HUDEP-2 (cell line): Measurements from ENCODE around the gene LGSN.
"Not testable (repeated sequence)": the region's sequence is repeated elsewhere in the genome, so short reads cannot be mapped to it uniquely, and the experiment has no call there.

Experiments
- DNase-seq, 76 experiments: peaks; one replicate each; lab custom pipeline; 2025; ENCODE audit not compliant: unreplicated experiment in 76 of 76; lab: John Stamatoyannopoulos, UW

Gene LGSN

DNA sequence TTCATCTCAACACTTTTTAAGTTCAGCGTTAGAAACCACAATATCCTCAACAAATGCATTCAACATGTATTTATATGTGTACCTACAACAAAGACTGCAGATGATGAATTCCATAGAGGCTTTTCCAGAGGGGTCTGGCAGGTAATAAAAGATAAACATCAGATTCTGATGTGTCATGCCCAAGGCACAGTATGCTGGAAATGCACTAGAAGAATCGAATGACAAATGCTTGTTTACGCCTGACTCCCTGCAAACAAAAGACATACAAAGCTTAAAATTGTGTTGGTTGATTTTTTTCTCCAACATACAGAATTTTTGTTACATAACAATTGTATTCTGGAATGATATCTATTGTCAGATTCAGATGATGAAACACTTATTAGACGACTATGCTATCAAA is at the start of gene LGSN:
LGSN (minus strand) TSS at position 45 of the 400 bp plus-strand sequence; CDS start at position 5, 40 bp downstream.
- DNase-seq, result no peak

DNA sequence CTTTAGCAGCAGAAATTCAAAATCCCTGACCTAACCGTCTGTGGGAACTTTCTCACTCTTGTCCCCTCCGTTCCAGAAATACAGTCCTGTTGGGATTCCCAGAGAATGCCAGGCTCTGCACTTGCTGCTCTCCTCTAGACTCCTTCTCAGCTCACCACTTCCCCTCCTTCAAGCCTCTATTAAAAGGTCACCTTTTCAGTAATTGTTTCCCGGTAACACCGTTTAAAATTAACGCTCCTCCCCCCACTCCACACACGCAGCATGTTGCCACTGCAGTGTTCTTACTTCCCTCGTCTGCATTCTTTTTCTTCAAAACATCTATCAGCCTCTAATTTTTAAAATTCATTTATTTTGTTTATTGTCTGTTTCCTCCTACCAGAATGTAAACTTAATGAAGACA is 48.6 kb upstream of the LGSN start:
- no peak for DNase-seq

- not testable (repeated sequence) for DNase-seq
Measured at GRCh38 chr6:63362500-63363120, 42.8 kb upstream of the LGSN start.

- DNase-seq, result not testable (repeated sequence)
Measured at GRCh38 chr6:63357384-63357783, 37.6 kb upstream of the LGSN start.

- no peak for DNase-seq
Measured at GRCh38 chr6:63355632-63356031, 35.8 kb upstream of the LGSN start.

GRCh38 chr6:63353286-63353630 is 33.5 kb upstream of the LGSN start:
- DNase-seq, result no peak

GRCh38 chr6:63352544-63353285 is 32.9 kb upstream of the LGSN start:
- DNase-seq, result peak in 2 of 76 experiments; percentile 10 to 12

GRCh38 chr6:63352069-63352543 is 32.3 kb upstream of the LGSN start:
- DNase-seq, result no peak

DNA sequence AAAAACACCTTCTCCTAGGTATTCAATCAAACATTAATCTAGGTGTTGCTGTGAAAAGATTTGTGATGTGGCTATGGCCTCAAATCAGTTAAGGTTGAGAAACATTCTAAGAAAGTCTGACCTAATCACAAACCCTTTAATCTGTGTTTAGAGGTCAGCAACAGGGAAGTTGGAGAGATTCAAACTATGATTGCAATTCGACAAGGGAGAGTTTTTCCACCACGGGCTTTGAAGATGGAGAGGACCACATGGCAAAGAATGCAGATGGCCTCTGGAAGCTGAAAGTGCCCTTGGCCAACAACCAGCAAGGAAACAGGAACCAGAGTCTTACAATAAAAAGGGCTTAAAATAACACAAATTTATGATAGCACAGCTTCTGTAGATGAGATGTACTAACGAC is 29.6 kb upstream of the LGSN start:
- no peak for DNase-seq

DNA sequence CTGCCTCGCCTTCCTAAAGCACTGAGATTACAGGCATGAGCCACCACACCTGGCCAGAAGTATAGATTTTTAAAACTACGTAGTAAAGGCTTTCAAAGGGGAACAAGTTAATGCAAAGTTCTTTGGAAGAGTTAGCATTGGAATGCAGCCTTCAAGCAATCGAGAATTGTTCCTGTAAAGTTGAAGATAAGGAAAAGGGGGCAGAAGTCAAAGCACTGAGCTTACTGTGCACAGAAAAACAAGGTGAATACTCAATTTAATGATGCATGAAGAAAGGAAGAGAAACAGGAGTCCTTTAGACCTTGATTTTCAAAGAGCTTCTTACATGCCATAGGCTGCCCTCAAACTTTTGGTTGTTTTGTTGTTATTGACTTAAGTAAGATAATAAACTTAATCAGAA is 29.1 kb upstream of the LGSN start:
- no peak for DNase-seq

DNA sequence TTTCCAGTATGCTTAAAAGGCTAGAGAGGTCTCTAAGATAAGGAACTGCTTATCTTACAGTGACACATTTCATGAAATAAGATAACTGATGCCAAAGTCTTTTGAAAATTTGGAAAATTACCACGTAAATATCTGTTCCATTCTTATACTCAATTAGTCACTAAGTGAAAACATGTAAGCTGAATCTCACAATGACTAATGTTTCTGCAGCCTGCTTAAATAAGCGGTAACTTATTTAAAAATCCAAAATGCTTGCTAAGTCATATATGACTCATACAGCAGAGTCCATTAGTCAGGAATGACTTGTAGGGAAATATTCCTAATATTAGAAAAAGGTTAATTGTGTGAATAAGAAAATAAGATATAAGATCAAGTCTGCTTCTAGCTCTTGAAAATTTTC is 27.8 kb upstream of the LGSN start:
- peak in 1 of 76 experiments; percentile 13 for DNase-seq

- DNase-seq, result no peak
Measured at GRCh38 chr6:63346217-63346835, 26.5 kb upstream of the LGSN start.

GRCh38 chr6:63340351-63340750 is 20.6 kb upstream of the LGSN start:
- DNase-seq, result no peak

DNA sequence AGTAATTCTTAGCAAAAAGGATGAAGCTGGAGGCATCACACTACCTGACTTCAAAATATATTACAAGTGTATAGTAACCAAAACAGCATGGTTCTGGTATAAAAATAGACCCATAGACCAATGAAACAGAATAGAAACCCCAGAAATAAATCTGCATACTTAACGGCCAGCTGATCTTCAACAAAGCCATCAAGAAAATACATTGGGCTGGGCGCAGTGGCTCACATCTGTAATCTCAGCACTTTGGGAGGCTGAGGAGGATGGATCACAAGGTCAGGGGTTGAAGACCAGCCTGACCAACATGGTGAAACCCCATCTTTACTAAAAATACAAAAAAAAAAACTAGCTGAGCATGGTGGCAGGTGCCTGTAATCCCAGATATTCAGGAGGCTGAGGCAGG is 14.9 kb upstream of the LGSN start:
- DNase-seq, result not testable (repeated sequence)

DNA sequence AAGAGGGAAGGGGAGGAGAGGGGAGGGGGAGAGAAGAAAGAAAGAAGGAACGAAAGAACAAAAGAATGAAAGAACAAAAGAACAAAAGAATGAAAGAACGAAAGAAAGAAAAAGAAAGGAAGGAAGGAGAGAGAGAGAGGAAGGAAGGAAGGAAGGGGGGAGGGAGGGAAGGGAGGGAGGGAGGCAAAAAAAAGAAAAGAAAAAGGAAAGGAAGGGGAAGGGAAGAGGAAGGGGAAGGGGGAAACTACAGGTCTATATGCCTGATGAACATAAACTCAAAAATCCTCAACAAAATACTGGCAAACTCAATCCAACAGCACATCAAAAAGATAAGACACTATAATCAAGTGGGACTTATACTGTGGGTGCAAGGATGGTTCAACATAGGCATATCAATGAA is 13.7 kb upstream of the LGSN start:
- no peak for DNase-seq

GRCh38 chr6:63326630-63327029 is 6.8 kb upstream of the LGSN start:
- not testable (repeated sequence) for DNase-seq

- DNase-seq, result no peak
Measured at GRCh38 chr6:63322981-63323380, 3.2 kb upstream of the LGSN start.

GRCh38 chr6:63321821-63322220 is 2.0 kb upstream of the LGSN start:
- DNase-seq, result no peak

- no peak for DNase-seq
Measured at GRCh38 chr6:63317641-63318040, 2.1 kb downstream of the LGSN start.

DNA sequence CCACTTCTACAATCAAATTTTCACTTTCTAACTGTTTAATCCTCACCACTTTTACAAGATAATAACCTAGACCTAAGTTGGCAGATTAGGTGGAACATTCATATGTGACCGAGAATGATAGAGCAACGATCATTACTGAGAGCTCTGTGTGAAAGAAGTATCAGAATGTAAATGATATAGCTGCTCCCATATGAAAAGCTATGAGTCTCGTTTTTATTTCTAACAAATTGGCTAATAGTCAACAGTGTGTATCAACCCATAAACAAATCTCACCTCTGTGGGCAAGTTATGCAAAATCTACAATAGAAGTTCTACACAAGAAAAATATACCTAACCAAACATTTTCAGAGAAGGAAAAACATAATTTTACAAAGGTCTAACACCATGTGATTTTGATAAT is 3.7 kb downstream of the LGSN start:
- DNase-seq, result no peak

DNA sequence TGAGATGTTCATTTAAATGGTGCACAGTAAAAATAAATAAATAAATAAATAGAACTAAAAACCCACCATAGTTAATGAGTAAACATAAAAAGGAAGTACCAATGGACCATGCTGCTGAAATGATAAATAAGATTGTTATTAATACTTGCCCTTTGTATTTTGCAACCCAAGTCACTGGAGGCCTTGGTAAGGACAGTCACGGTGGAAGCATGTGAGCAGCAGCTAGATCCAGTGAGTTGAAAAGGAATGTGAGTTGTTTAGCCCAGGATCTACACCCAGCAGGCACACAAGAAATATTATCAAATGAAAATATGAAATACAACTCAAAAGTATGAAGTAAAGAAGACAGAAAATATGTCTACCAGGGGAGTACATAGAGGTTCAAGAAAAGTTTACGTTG is 6.7 kb downstream of the LGSN start:
- DNase-seq, result no peak
